IPS-18c (cell line): ENCODE data around the gene DISC1.
"Not testable (repeated sequence)": the region's sequence is repeated elsewhere in the genome, so short reads cannot be mapped to it uniquely, and the experiment has no call there.

Source experiments
- H3K4me3 ChIP-seq: 2 replicates; pipeline ENCODE4 v1.7.0; 2013; ENCODE audit warnings: low read depth, mild to moderate bottlenecking, low read length, moderate library complexity; ENCODE audit not compliant: insufficient read depth
- H3K9me3 ChIP-seq: one replicate; pipeline ENCODE4 v1.6.1; 2013; ENCODE audit warnings: mild to moderate bottlenecking, low read length, moderate library complexity; ENCODE audit not compliant: control insufficient read depth, insufficient read depth

Gene DISC1

DNA sequence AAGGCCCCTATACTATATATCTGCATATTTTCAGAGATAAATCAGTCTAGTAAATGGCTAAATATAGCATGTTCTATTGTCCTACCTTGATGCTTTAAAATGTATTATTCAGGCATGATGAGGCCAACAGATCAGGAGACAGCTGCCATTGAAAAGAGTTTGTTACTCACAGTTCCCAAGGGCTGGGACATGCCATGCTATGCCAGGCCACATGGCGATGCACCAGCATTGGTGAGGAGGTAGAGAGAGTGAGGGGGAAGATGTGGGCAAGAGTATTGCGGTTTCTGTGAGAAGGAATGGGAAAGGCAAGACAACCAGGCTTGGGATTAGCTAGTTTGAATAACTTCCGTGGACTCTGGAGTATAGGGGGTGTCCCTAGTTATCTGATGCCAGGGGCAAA, 316.5 kb downstream of the DISC1 start:
- Histone ChIP-seq H3K9me3 (no peaks in the 10 kb centered on the region), H3K4me3 (no peak overlapping the region)

DNA sequence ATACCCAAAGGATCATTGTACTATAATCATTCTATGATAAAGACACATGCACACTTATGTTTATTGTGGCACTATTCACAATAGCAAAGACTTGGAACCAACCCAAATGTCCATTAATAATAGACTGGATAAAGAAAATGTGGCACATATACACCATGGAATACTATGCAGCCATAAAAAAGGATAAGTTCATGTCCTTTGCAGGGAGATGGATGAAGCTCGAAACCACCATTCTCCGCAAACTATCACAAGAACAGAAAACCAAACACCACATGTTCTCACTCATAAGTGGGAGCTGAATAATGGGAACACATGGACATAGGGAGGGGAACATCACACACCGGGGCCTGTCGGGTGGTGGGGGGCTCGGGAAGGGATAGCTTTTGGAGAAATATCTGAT, 321.5 kb downstream of the DISC1 start:
- H3K9me3 ChIP-seq, result not testable (repeated sequence)

DNA sequence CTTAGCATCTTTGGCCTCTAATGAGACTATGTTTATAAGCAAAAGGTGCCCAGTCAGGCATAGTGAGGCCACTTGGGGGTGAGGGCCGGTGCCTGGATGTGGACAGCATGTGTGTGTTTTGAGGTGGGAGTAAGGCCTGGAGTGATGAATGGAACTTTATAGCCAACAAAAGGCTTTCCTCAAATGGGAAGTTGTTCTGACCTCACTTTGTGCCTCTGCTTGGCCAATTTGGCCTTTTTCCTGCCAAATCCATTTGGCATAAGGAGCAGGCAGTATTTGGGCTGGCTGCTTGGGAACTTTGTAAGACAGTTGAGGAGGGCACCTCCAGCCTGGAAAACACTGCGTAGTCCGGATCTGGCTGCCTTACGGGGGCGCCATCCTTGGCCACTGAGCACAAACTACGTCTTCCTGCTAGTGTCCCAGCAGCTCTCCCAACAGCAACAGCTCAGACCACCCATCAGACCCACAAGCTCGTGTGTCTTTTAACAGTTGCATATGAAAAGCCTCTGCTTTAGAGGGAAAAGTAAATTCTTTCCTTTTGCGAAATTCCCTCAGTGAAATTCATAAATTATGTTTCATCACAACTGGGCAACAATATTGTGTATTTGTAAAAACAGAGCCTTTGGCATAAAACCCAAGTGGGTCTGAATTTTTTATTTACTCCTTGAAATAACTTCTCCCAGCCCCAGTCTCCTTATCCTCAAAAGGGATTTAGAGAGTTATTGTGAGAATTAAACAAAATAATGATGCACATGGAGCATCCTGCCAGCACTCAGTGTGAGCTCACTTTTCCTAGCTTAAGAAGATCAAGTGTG, 322.9 kb downstream of the DISC1 start:
- no peaks in the 10 kb centered on the region for H3K9me3 ChIP-seq

More for the DNA sequence above, 321.5 kb downstream of the DISC1 start:
- not testable (repeated sequence) for H3K4me3 ChIP-seq

DNA sequence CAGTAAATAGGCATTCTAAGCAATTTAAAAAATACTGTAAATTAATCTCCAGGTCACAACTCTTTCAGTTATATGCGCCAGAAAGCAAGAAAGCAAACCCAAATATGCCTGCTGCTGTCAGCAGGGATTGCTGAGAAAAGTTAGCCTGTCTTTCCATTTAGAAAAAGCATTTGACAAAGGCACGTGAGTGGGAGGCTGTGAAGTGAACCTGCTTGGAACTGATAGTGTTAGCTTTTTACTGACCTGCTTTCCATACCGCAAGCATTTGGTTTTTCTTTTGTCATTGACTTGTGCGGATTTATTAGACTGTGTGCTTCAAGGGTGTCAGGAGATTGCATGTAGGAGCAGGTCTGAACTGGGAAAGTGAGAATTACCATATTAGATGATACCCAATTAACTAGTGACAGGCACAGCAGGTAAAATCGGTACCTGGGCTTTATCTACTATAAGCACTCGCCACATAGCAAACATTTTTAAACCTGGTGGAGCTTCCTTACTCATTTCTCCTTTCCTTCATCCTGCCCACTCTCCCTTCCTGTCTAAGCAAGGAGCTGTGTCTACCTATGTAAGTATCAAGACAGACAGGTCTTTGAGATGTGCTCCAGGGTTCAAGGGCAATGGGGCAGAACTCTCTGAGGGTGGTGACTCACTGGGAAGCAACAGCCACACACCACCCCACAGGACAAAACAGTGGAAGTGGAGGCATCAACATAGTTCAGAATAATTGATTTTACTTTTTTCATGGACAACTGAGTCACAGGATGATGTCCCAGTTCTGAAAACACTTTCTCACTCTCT, 323.9 kb downstream of the DISC1 start:
- H3K9me3 ChIP-seq, result no peaks in the 10 kb centered on the region

More for the DNA sequence above, 322.9 kb downstream of the DISC1 start:
- no peak overlapping the region for H3K4me3 ChIP-seq

DNA sequence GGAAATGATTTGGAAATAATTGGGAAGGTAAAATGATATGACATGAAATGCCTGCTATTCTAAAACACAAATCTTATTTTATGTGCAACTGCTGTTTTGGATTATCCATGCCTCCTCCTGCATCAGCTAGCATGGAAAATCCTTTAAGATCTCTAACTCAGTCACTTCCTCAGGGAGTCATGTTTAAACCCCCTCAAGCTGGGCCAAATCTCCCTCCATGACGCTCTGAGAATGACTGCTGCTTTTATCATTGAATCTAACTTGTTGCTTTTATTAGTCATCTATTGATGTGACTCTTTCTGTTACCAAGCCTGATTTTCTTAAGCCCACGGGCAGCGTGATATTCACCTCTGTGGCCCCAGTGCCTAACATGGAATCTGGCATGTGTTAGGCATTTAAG, 324.8 kb downstream of the DISC1 start:
- no peak overlapping the region for H3K4me3 ChIP-seq
- H3K9me3 ChIP-seq, result no peaks in the 10 kb centered on the region

More for the DNA sequence above, 323.9 kb downstream of the DISC1 start:
- no peak overlapping the region for H3K4me3 ChIP-seq

DNA sequence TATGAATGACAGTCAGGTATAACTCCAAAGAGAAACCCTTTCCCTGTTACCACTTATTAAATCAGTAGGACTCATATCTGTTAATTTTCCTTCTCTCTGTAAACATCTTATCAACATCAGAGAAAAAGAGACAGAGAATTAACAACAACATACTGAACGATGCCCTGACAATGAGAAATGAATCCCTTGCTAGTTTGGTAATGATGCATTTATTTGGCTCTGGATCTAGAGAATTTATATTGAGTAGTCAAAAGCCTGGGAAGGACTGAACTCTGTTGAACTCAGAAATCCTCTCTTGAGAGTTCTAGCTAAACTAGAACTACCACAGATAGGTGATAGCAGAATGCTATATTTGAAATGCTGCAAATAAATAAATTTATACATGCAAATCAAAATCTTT, 325.6 kb downstream of the DISC1 start:
- Histone ChIP-seq H3K9me3 (no peaks in the 10 kb centered on the region), H3K4me3 (no peak overlapping the region)

DNA sequence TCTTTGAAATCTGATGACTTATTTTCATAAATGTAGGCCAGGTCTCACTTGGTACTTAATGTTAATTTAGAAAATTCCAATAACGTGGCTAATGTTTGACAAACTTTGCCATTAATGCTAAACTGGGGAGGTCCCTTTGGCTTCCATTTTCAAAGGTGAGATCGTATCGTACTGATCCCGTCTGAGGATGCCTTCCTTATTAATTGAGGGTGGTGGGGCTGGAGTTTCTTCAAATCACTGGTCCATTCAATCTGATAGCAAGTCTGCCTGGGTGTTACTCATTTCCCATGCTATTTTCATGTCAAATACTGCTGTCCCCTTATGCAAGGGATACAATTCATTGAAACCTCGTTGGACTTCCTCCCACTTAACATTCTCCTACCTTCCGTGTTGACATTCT, 327.1 kb downstream of the DISC1 start:
- H3K4me3 ChIP-seq, result no peak overlapping the region
- no peaks in the 10 kb centered on the region for H3K9me3 ChIP-seq

DNA sequence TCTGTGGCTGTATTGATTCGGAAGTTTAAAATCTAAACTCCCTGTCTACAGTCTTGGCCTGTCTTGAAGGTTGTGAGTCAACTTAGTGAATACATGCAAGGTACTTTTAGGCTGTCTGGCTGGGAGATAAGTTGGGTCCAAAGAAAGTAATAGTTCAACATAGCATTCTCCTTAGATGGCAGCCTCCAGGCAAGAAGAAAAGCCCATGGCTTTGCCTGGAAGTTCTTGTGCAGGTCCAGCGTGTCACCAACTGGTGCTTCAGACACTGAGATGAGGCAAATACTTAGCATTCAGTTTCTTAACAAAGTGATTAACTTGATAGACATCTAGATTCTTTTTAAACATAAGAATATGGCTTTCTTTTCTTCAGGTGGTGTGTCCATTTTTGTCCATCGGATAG, 328.2 kb downstream of the DISC1 start:
- no peak overlapping the region for H3K4me3 ChIP-seq

DNA sequence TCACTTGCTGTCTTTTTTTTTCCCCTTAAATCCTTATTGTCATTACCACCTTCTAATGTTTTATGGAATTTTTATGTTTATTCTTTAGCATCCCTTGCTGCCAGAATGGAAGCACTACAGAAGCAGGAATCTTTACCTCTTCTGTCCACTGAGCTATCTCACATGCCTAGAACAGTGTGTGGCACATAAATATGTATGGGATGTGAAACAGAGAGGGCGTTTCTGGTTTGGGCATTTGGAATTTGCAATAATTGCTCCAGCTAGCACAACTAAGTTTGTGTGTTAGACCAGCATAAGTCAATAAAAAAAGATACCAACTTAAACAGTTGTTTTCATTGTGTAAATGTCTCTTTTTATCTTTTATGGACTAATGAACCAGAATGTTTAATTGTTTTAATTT, 330.8 kb downstream of the DISC1 start:
- Histone ChIP-seq H3K4me3 (no peak overlapping the region), H3K9me3 (no peaks in the 10 kb centered on the region)

More for the DNA sequence above, 328.2 kb downstream of the DISC1 start:
- H3K9me3 ChIP-seq, result no peaks in the 10 kb centered on the region

DNA sequence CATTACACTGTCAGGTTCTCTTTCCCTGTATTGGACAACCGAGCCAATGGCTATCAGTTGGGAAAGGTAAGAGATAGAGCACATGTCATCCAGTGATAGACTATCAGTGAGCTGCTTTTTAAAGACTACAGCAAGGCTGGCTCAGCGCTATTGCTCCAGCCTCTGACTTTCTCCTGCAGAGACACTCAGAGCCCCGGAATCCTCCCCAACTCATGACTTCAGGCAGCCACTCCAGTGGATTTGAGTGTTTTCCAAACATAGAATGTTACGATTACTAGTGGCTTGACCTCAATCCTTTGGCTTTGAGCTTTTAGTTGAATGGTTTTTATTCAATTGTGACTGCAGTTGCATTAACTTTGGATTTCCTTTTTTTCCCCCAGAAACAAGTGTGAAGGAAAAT, 331.9 kb downstream of the DISC1 start:
- H3K9me3 ChIP-seq, result no peaks in the 10 kb centered on the region
- no peak overlapping the region for H3K4me3 ChIP-seq

DNA sequence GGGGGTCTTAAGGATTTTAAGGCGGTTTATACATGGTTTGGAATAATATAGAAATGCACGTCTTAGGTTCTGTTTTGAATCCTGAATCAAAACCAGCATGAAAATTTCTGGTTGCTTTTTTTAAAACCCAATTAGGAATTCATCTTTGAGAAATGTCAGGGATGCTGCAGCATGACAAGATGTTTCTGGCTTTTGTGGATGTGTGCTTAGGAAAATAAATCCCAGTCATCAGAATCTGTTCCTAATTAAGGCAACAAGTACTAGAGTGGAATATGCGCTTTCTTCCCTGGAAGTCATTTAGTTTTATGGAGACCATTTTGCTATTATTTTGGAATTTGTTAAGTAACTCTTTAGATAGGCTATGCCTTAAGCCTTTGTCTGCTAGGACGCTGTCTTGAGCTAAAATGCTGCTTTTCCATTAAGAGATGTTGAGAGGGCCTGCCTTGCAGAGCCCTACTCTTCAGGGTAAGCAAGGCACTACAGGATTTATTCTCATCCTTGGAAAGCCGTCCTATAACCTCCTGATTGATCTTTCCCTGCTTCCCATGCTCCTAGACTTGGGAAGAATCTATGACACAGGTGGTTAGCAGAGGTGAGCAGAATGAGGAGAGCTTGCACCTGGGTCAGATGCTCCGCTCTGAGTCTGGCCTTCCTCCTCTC, 332.8 kb downstream of the DISC1 start:
- Histone ChIP-seq H3K9me3 (no peaks in the 10 kb centered on the region), H3K4me3 (no peak overlapping the region)

DNA sequence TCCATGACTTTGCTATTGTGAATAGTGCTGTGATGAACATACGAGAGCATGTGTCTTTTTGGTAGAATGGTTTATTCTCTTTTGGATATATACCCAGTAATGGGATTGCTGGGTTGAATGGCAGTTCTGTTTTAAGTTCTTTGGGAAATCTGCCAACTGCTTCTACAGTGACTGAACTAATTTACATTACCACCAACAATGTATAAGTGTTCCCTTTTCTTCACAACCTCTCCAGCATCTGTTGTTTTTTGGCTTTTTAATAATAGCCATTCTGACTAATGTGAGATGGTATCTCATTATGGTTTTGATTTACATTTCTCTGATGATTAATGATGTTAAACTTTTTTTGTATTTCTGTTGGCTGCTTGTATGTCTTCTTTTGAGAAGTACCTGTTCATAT, 335.2 kb downstream of the DISC1 start:
- H3K4me3 ChIP-seq, H3K9me3 ChIP-seq: not testable (repeated sequence)

DNA sequence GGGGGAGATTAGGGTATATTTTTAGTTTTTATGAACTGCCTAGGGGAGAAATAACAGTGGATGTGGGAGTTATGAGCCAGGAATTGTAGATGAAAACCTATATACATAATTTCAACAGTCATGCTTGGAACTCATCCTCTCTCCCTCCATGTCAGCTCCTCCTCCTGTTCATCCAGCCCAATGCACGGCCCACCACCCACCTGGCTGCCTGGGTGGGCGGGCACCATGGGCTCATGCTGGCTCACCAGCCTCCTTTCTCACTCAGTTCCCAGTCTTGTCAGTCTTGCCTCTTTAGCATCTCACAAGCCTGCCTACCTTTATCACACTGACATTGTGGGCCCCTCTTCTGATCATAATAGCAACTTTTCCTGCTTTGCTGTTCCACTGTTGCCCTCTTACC, 336.0 kb downstream of the DISC1 start:
- Histone ChIP-seq H3K9me3 (no peaks in the 10 kb centered on the region), H3K4me3 (no peak overlapping the region)

DNA sequence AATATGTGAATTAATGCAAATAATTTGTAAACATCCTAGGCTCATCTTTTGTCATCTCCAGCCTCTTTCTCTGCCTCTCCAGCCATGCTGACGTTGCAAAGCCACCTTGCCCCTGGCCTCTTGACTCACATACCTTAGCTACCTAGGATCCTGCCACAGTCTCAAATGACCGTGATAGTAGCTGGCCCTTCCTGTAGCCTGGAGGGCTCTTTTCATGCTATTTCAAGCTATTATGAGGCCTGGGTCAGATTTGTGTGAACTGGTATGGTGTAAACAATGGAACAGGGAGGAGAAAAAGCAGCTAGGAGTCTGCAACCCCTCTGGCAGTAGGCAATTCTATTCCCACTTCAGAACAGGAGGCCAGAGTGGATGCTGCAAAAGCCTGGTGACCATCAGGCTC, 337.7 kb downstream of the DISC1 start:
- Histone ChIP-seq H3K9me3 (no peaks in the 10 kb centered on the region), H3K4me3 (no peak overlapping the region)

DNA sequence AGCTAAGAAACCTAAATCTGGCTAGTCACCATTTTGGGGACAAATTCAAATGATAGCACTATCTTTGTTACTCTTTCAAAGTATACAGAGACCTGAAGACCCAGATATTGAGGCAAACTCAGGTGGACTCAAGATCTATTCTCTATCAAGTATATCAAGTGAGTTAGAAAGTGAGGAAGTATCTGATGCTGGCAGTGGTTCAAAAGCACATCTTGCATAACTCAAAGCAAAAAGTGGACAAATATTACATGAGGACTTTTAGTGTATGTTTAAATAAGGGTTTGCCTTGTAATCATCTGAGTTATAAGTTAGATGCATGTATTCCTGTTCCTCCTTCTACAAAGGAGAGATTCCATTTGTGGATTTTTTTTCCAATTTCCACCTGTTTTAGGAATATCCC, 338.4 kb downstream of the DISC1 start:
- Histone ChIP-seq H3K9me3 (no peaks in the 10 kb centered on the region), H3K4me3 (no peak overlapping the region)

DNA sequence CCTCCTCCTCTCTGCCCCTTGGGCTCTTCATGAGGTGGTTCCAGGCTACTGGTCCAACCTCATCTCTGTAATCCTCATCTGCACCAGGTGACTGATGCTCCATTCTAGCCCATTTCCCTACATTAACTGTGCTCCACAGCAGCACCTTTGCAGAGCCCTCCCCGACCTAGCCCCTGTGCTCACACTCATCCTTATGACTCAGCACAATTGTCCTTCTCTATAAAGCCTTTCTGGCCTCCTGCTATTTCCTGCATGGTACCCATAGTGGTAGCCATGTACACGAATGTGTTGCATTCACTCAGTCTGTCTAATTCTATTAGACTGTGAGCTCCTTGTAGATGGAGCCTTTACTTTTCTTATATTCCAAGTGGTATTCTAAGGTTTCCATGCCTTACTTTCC, 339.0 kb downstream of the DISC1 start:
- no peak overlapping the region for H3K4me3 ChIP-seq
- H3K9me3 ChIP-seq, result no peaks in the 10 kb centered on the region

DNA sequence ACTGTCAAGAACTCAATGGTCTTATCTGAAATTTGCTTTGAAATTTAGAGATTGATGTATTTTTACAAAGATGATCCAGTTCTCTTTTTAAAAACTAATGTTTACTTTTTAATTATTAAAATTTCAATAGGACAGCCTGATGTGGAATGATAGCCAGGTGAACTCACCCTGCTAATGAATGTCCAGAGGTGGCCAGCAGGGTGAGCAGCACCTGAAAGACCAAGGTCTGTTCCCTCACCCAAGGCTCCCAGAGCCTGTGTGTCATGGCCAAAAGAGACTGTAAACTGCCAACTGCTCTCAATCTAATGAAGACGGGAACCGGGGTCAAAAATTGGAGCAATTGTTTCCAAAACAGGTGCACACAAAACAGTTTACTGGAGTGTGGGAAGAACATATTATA, 340.4 kb downstream of the DISC1 start:
- no peaks in the 10 kb centered on the region for H3K9me3 ChIP-seq

DNA sequence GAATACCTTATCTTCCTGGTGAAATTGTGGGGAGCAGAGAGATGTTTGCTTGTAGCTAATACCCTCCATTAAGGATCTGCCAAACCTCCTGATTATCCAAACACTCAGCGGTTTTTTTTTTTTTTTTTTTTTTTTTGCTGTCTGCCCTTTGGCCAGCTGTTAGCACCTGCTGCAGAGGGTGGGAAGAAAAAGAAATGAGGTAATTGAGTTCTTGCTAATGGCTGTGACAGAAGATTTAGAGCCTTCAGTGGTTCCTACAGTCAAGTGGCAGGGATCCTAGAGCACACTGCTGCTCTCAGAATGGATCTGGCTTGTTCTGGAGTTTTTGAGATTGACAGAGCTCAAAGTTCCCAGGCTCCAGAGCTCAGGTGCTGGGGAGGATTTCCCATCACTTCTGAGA, 342.5 kb downstream of the DISC1 start:
- Histone ChIP-seq H3K4me3 (no peak overlapping the region), H3K9me3 (no peaks in the 10 kb centered on the region)

More for the DNA sequence above, 340.4 kb downstream of the DISC1 start:
- H3K4me3 ChIP-seq, result no peak overlapping the region
